KBM-7 (cell line): ENCODE data around the gene GRIN1.

ENCODE experiments used
- DNase-seq: peaks from one replicate; pipeline ENCODE4 v3.0.0-alpha.2; 2015
- in situ Hi-C: fragments of 300-500 bp; cut with MboI; formaldehyde crosslinking; loops from 2 replicates; pipeline ENCODE4 v1.14.3; 2020; ENCODE audit warnings: low sequenced_read_pairs, low pct_unique_long_range_greater_than_20kb, mixed read lengths

The GRIN1 gene

GRCh38 chr9:137200311-137201204 lies 61.6 kb downstream of the GRIN1 start, which contains the start of gene TPRN:
TSS of gene TPRN (minus strand) at chr9:137200741. CDS start at chr9:137200711, 30 bp downstream.
- in situ Hi-C loops: no loop called here
- DNase-seq: peak; percentile 99

- no peak for DNase-seq
- in situ Hi-C loops: no loop called here
Measured at GRCh38 chr9:137201205-137201868, 62.4 kb downstream of the GRIN1 start.

DNA sequence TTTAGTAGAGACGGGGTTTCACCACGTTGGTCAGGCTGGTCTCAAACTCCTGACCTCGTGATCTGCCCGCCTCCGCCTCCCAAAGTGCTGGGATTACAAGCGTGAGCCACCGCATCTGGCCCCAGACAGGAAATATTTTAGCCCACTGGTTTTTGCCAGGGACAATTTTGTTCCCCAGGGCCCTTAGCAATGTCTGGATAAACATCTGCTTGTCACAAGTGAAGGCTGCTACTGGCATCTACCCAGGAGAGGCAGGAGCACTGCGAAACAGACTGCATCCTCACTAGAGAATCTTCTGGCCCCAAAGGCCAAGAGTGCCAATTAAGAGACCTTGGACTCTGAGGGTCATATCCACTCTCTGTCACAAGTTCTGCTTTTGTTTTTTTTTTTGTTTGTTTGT lies 64.0 kb downstream of the GRIN1 start:
- in situ Hi-C loops: no loop called here
- DNase-seq: no peak

GRCh38 chr9:137204731-137205125 lies 65.8 kb downstream of the GRIN1 start:
- in situ Hi-C loops: no loop called here
- no peak for DNase-seq

DNA sequence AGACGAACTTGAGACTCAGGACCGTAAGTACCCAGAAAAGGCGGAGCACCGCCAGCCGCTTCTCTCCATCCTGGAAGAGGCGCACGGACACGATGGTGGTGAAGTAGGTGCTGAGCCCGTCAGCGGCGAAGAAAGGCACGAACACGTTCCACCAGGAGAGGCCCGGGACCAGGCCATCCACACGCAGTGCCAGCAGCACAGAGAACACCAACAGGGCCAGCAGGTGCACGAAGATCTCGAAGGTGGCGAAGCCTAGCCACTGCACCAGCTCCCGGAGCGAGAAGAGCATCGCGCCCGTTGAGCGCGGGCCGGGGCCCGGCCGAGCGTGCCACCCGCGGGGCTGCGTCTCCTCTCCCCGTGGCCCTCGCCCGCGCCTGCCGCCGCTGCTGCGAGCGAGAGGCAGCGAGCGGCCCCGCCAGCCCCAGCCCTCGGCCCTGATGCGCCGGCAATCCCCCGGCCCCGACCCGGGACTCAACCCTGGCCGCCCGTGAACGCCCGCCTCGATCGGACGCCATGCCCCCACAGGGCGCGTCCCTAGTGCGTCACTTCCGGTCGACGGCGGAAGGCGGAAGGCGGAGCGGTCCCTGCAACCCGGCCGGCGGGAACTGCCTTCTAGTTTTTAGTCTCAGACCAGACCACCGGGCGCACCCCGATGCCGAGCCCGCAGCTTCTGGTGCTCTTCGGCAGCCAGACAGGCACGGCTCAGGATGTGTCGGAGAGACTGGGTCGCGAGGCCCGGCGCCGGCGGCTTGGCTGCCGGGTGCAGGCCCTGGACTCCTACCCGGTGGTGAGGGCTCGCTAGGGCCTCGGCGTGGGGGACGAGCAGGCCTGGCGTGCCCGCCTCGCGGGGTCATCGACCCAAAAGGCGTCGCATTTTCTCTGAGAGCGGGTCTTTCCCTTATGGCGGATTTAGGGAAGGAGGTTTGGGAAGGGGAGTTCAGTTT lies 66.4 kb downstream of the GRIN1 start, which contains the start of the genes NDOR1 and TMEM203:
Gene NDOR1, plus strand, starts transcription at position 575 of the 944 bp plus-strand sequence. Its CDS starts 78 bp downstream, at position 653.
Gene TMEM203, minus strand, starts transcription at position 523 of the 944 bp plus-strand sequence. Its CDS starts 234 bp downstream, at position 289.
- in situ Hi-C loops: no loop called here
- DNase-seq: peak; percentile 87

DNA sequence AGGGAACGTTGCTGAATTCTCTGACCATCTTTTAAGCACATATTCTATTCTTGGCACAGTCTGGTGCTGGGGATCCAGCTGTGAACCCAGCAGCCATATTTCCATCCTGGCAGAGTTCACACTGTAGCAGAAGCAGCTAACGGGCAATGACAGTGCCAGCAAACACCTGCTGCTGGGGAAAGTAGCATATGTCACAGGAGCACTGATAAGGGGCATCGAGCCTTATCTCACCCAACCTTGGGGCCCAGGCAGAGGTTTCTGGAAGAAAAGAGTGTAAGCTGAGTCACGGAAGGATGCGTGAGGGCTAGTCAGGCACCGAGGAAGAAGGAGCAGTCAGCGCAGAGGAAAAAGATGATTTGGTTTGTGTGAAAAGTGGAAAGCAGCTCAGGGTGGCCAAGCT lies 67.6 kb downstream of the GRIN1 start:
- no peak for DNase-seq
- in situ Hi-C loops: no loop called here

DNA sequence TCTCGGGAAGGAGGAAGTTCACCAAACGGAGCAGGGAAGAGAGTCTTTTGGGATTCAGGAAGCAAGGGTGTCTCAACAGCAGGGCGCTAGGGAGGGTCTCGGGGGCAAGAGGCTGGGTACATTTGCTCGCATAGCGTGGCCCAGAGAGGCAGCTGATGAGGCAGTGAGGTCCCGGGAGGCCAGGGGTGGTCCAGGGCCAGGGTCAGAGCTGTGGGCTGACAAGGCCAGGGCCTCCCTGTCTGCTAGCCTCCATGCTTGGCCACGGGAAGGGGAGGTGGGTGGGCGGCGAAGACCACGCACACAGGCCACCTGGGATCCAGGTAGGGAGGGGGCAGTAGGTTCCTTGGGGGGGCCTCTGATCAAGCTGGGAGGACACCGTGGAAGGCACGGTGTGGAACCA lies 72.6 kb downstream of the GRIN1 start:
- DNase-seq: no peak
- in situ Hi-C loops: no loop called here

- in situ Hi-C loops: no loop called here
- no peak for DNase-seq
Measured at GRCh38 chr9:137212520-137212919, 73.6 kb downstream of the GRIN1 start.

DNA sequence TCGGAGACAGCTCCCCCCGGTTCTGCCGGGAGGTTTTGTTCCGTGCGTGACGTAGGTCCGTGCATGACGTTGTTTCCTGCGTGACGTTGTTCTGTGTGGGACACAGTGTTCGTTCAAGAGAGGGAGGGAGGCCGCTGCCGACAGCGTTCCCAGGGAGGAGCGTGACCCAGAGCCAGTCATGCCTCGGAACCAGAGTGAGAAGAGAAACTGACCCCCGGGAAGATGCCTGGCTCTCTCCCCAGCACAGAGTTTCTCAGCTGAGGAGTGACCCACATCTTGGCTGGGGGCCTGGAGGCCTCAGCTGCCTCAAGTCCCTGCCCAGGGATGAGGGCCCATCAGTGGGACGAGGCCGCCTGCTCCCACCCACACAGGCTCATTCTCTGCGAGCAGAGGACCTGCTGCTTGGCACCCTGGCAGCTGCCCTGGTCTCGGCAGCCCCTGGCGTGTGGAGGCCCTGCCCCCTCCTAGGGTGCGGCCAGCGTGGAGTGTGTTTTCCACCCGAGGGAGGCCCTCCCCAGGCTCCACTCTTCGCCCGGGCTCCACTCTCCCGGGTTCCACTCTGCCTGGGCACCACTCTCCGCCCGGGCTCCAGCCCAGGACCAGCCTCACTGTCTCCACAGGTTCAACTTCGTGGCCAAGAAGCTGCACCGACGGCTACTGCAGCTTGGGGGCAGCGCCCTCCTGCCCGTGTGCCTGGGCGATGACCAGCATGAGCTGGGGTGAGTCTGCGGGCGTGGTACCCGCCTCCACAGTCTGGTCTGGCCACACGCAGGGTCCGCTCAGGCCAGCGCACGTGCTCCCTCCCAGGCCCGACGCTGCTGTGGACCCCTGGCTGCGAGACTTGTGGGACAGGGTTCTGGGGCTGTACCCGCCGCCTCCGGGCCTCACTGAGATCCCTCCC lies 74.5 kb downstream of the GRIN1 start:
- no peak for DNase-seq
- in situ Hi-C loops: no loop called here

DNA sequence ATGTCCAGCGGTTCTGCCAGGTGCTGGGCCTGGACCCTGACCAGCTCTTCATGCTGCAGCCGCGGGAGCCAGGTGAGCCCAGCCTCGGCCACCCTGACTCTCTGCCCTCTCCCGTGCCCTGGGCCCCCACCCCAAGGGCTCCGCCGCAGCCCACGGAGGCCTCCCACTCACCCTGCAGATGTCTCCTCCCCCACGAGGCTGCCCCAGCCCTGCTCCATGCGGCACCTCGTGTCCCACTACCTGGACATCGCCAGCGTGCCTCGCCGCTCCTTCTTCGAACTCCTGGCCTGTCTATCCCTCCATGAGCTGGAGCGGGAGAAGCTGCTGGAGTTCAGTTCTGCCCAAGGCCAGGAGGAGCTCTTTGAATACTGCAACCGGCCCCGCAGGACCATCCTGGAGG lies 75.7 kb downstream of the GRIN1 start:
- no peak for DNase-seq
- in situ Hi-C loops: no loop called here

- in situ Hi-C loops: no loop called here
- no peak for DNase-seq
Measured at GRCh38 chr9:137215196-137215986, 76.4 kb downstream of the GRIN1 start.

DNA sequence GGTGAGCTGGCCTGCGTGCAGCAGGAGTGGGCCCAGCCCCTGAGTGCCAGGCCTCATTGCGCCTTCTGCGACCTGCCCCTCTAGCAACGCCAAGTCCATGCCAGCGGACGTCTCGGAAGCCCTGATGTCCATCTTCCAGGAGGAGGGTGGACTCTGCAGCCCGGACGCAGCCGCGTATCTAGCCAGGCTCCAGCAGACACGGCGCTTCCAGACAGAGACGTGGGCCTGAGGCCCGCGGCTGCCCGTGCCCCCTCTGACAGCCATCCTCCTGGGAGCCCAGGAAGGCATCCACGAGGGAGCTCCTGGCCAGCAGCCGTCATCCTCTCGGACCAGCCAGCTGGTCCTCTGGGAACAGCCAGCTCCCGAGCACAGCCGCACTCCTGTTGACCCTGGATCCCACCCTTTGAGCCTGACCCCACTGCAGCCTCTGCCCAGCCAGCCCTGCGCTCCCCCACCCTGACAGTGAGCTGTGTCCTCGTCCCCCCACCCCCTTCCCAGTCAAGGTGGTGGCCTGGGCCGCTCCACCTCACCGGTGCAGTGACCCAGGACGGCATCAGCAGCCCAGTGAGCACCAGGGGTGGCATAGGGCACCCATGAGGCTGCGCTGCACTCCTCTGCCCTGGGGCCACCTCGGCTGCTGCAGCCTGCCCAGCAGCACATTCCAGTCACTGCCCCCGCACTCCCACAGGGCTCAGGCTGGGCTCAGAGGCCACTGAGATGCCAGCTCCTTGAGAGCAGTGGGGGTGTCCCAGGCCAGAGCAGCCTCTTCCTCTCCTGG lies 77.4 kb downstream of the GRIN1 start:
- DNase-seq: no peak
- in situ Hi-C loops: no loop called here

DNA sequence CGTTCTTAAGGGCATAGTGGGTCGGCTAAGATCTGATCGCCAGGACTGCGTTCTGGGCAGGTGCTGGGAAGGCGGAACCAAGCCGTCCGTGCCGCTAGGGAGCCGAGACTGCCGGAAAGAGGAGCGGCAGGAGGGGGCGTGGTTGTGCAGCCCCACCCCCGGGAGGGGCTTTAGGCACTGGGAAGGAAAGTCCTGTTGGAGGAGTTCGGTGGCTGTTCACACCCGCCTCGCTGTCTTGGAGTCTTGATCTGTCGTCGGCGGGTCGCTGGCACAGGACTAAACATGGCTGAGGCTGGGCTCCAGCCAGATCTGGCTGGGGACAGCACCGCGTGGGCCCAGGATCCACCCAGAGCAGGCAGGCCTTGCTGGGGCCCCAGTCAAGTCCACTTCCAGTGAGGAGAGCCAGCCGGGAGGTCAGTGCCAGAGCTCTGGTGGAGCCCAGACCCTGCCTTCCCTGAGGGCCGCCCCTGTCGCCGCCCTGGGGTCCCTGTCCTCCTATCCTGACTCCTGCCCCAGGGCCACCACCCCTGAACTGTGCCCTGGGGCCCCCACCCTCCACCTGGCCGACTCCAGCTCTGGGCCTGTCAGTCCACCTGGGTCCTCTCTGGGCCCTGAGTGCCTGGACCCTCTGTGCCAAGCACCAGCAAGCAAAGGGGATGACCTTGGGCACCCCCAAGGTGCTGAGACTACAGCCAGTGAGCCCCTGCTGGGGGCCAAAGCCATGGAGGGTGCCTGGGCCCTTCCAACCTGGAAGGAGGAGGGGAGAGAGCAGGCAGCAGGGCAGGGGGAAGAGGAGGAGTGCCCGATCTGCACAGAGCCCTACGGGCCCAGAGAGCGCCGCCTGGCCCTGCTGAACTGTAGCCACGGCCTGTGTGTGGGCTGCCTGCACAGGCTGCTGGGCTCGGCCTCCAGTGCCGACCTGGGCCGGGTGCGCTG lies 78.6 kb downstream of the GRIN1 start:
- in situ Hi-C loops: no loop called here
- DNase-seq: no peak

GRCh38 chr9:137218212-137218753 lies 79.3 kb downstream of the GRIN1 start:
- in situ Hi-C loops: no loop called here
- no peak for DNase-seq
